ENCODE data around the gene USP12. TPM values are rescaled to one million over a fixed set of nuclear protein-coding genes. Genes with fewer than 3 reads are reported as not detected.

Gene USP12
- total RNA-seq, 5 donors from 2014 or later (not counting 1 experiment from before 2014, with no cell fraction given) = 20.9 to 43.6 (median 21.8) TPM

GRCh38 chr13:27171827-27172494, 350 bp upstream of the USP12 start:
- ChIA-PET CTCF (interaction anchor here in 1 of 2 donors (1.2 kb wide), 1 partner anchor 99 kb away, joined by 4 read pairs; the partner anchor contains the start of gene RASL11A), POLR2A (interaction anchor here in 1 of 2 donors (0.5 kb wide), 1 partner anchor 388 kb away, joined by 3 read pairs; no protein-coding TSS in a partner anchor)
- Histone ChIP-seq H3K4me3 (ENCODE audit: control insufficient read depth in 1 of 2, extremely low read depth in 1 of 2, low read length in 1 of 2) (peak overlapping the region; percentile 56 to 67), H3K27me3 (replicated peaks in 1 of 2; ENCODE audit: control insufficient read depth in 2 of 2, extremely low read depth in 1 of 2, insufficient read depth in 2 of 2, low read length in 1 of 2) (no peaks in the 10 kb centered on the region), H3K9me3 (no peaks in the 10 kb centered on the region), H3K36me3 (ENCODE audit: control insufficient read depth in 2 of 2, extremely low read depth in 1 of 2, insufficient read depth in 1 of 2, low read length in 1 of 2) (no peaks in the 10 kb centered on the region), H3K4me1 (ENCODE audit: control insufficient read depth in 1 of 2, extremely low read depth in 1 of 2, insufficient read depth in 2 of 2, low read length in 2 of 2) (peaks cover 28 to 29% of the 10 kb centered on the region in 2 experiments), H3K27ac (ENCODE audit: low read length) (peak overlapping the region; percentile 85)
- no peaks in the 10 kb centered on the region for H3K27me3 Mint-ChIP-seq
- no peaks in the 10 kb centered on the region for H3K36me3 Mint-ChIP-seq
- no peaks in the 10 kb centered on the region for H3K9me3 Mint-ChIP-seq
- H3K27ac Mint-ChIP-seq = peak overlapping the region; percentile 95 to 96
- peak; percentile 83 to 96 (median 90) for DNase-seq
- WGBS (ENCODE audit: insufficient coverage) = under 1% methylated on average over 69 of the region's 73 CpGs
- ATAC-seq (replicated peaks in 1 of 4) = peak; percentile 87 to 92 (median 89)
- H3K4me3 Mint-ChIP-seq = peak overlapping the region; percentile 87 to 96 (median 92)
- H3K4me1 Mint-ChIP-seq = peaks cover 44 to 48% (median 47%) of the 10 kb centered on the region in 3 donors

DNA sequence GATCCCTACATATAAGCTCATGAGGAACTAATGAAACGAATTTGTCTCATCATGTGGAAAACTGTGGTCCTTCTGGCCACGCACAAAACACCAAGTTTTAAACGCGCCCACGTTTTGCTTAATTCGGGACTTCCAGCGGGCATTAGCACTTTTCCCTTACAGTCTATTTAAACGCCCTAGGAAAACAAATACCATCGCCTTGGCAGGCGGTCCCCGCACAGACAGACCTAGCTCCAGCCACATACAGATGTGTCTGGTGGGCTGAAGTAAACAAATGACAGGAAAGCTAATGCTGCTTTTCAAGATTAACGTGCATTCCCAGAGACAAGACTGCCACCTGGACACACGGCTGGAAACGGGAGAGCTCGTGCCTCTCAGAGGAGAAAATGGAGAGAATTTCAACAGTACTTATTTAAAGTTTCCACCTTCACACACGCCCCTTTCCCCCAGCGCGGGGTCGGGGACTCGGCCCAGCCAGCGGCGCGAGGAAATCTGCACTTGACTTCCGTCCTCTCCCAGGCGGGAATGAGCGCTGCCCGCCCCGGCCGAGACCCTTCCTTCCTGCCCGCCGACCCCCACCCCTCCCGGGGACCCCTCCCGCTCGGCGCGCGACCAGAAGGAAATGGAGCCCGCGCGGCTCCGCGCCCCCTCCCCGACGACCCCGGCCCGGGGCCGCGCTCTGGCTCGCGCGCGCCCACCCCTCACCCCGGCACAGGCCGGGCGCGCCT, 931 bp downstream of the USP12 start:
- 0% methylated on average over 50 of the region's 56 CpGs for WGBS (ENCODE audit: insufficient coverage)
- Mint-ChIP-seq H3K9me3 (no peaks in the 10 kb centered on the region), H3K27ac (peak overlapping the region; percentile 97 to 98), H3K4me3 (peak overlapping the region; percentile 96 to 99 (median 98)), H3K4me1 (peaks cover 54 to 59% (median 58%) of the 10 kb centered on the region in 3 donors), H3K27me3 (no peaks in the 10 kb centered on the region), H3K36me3 (no peaks in the 10 kb centered on the region)
- ATAC-seq (replicated peaks in 1 of 4) = no peak
- Histone ChIP-seq H3K27ac (ENCODE audit: low read length) (peak overlapping the region; percentile 69), H3K4me1 (ENCODE audit: control insufficient read depth in 1 of 2, extremely low read depth in 1 of 2, insufficient read depth in 2 of 2, low read length in 2 of 2) (peaks cover 28 to 29% of the 10 kb centered on the region in 2 experiments), H3K36me3 (ENCODE audit: control insufficient read depth in 2 of 2, extremely low read depth in 1 of 2, insufficient read depth in 1 of 2, low read length in 1 of 2) (no peaks in the 10 kb centered on the region), H3K9me3 (no peaks in the 10 kb centered on the region), H3K4me3 (ENCODE audit: control insufficient read depth in 1 of 2, extremely low read depth in 1 of 2, low read length in 1 of 2) (peak overlapping the region; percentile 60), H3K27me3 (replicated peaks in 1 of 2; ENCODE audit: control insufficient read depth in 2 of 2, extremely low read depth in 1 of 2, insufficient read depth in 2 of 2, low read length in 1 of 2) (no peaks in the 10 kb centered on the region)
- ChIA-PET CTCF (interaction anchor here in 1 of 2 donors (0.5 to 0.6 kb wide), 2 partner anchors 96 to 168 kb away, joined by 3 to 4 read pairs; no protein-coding TSS in a partner anchor), POLR2A (no interaction called here)
- DNase-seq = peak in 19 of 35 experiments; percentile 1 to 46 (median 13)

GRCh38 chr13:27170221-27170515, 1.4 kb downstream of the USP12 start:
- Histone ChIP-seq H3K36me3 (ENCODE audit: control insufficient read depth in 2 of 2, extremely low read depth in 1 of 2, insufficient read depth in 1 of 2, low read length in 1 of 2) (no peaks in the 10 kb centered on the region), H3K27me3 (replicated peaks in 1 of 2; ENCODE audit: control insufficient read depth in 2 of 2, extremely low read depth in 1 of 2, insufficient read depth in 2 of 2, low read length in 1 of 2) (no peaks in the 10 kb centered on the region), H3K4me3 (ENCODE audit: control insufficient read depth in 1 of 2, extremely low read depth in 1 of 2, low read length in 1 of 2) (peak overlapping the region; percentile 60), H3K9me3 (no peaks in the 10 kb centered on the region), H3K27ac (ENCODE audit: low read length) (peak overlapping the region; percentile 69), H3K4me1 (ENCODE audit: control insufficient read depth in 1 of 2, extremely low read depth in 1 of 2, insufficient read depth in 2 of 2, low read length in 2 of 2) (peaks cover 28 to 29% of the 10 kb centered on the region in 2 experiments)
- CTCF ChIA-PET = interaction anchor here in 1 of 2 donors (0.5 to 0.6 kb wide), 2 partner anchors 95 to 169 kb away, joined by 3 to 4 read pairs; no protein-coding TSS in a partner anchor
- Mint-ChIP-seq H3K36me3 (no peaks in the 10 kb centered on the region), H3K4me3 (peak overlapping the region; percentile 96 to 99 (median 98)), H3K27me3 (no peaks in the 10 kb centered on the region), H3K4me1 (peaks cover 57 to 63% (median 62%) of the 10 kb centered on the region in 3 donors), H3K27ac (peak overlapping the region; percentile 97 to 98), H3K9me3 (no peaks in the 10 kb centered on the region)
- no peak for DNase-seq
- POLR2A ChIA-PET = no interaction called here
- 0% methylated on average over 2 of the region's 4 CpGs for WGBS (ENCODE audit: insufficient coverage)
- ATAC-seq (replicated peaks in 1 of 4) = no peak

- no peaks in the 10 kb centered on the region for H3K27me3 ChIP-seq (replicated peaks in 1 of 2; ENCODE audit: control insufficient read depth in 2 of 2, extremely low read depth in 1 of 2, insufficient read depth in 2 of 2, low read length in 1 of 2)
- Mint-ChIP-seq H3K27me3 (no peaks in the 10 kb centered on the region), H3K4me1 (peaks cover 65 to 72% (median 68%) of the 10 kb centered on the region in 3 donors), H3K4me3 (peak overlapping the region; percentile 7 to 98 (median 96)), H3K36me3 (no peaks in the 10 kb centered on the region), H3K27ac (peak overlapping the region; percentile 70 to 98), H3K9me3 (no peaks in the 10 kb centered on the region)
- H3K9me3 ChIP-seq = no peaks in the 10 kb centered on the region
- H3K4me1 ChIP-seq (ENCODE audit: control insufficient read depth in 1 of 2, extremely low read depth in 1 of 2, insufficient read depth in 2 of 2, low read length in 2 of 2) = peaks cover 28 to 29% of the 10 kb centered on the region in 2 experiments
- POLR2A ChIA-PET = no interaction called here
- WGBS (ENCODE audit: insufficient coverage) = 90% methylated on average over 2 of the region's 8 CpGs
- ATAC-seq (replicated peaks in 1 of 4) (no peak), DNase-seq (no peak)
- H3K4me3 ChIP-seq (ENCODE audit: control insufficient read depth in 1 of 2, extremely low read depth in 1 of 2, low read length in 1 of 2) = no peak overlapping the region
- CTCF ChIA-PET = no interaction called here
- no peaks in the 10 kb centered on the region for H3K36me3 ChIP-seq (ENCODE audit: control insufficient read depth in 2 of 2, extremely low read depth in 1 of 2, insufficient read depth in 1 of 2, low read length in 1 of 2)
- H3K27ac ChIP-seq (ENCODE audit: low read length) = no peak overlapping the region
Measured at GRCh38 chr13:27168906-27169657, 2.5 kb downstream of the USP12 start.

- Histone ChIP-seq H3K27ac (ENCODE audit: low read length) (no peak overlapping the region), H3K4me1 (ENCODE audit: control insufficient read depth in 1 of 2, extremely low read depth in 1 of 2, insufficient read depth in 2 of 2, low read length in 2 of 2) (peaks cover 28% of the 10 kb centered on the region in 2 experiments), H3K4me3 (ENCODE audit: control insufficient read depth in 1 of 2, extremely low read depth in 1 of 2, low read length in 1 of 2) (no peak overlapping the region), H3K9me3 (no peaks in the 10 kb centered on the region), H3K27me3 (replicated peaks in 1 of 2; ENCODE audit: control insufficient read depth in 2 of 2, extremely low read depth in 1 of 2, insufficient read depth in 2 of 2, low read length in 1 of 2) (no peaks in the 10 kb centered on the region), H3K36me3 (ENCODE audit: control insufficient read depth in 2 of 2, extremely low read depth in 1 of 2, insufficient read depth in 1 of 2, low read length in 1 of 2) (no peaks in the 10 kb centered on the region)
- H3K36me3 Mint-ChIP-seq = peaks cover 3% of the 10 kb centered on the region
- H3K4me1 Mint-ChIP-seq = peaks cover 70 to 78% (median 74%) of the 10 kb centered on the region in 3 donors
- no peaks in the 10 kb centered on the region for H3K27me3 Mint-ChIP-seq
- 14% methylated on average over 4 of the region's 6 CpGs for WGBS (ENCODE audit: insufficient coverage)
- POLR2A ChIA-PET = interaction anchor here in 1 of 2 donors (0.6 kb wide), 1 partner anchor 277 kb away, joined by 3 read pairs; no protein-coding TSS in a partner anchor
- ATAC-seq (replicated peaks in 1 of 4) (no peak), DNase-seq (peak in 1 of 35 experiments; percentile 9)
- CTCF ChIA-PET = no interaction called here
- peak overlapping the region; percentile 74 to 83 for H3K27ac Mint-ChIP-seq
- H3K9me3 Mint-ChIP-seq = no peaks in the 10 kb centered on the region
- H3K4me3 Mint-ChIP-seq = peak overlapping the region in 2 of 3 donors; percentile 11 to 22
Measured at GRCh38 chr13:27168086-27168485, 3.5 kb downstream of the USP12 start.

GRCh38 chr13:27166313-27166712, 5.3 kb downstream of the USP12 start:
- Histone ChIP-seq H3K9me3 (no peaks in the 10 kb centered on the region), H3K4me1 (ENCODE audit: control insufficient read depth in 1 of 2, extremely low read depth in 1 of 2, insufficient read depth in 2 of 2, low read length in 2 of 2) (peaks cover 20 to 24% of the 10 kb centered on the region in 2 experiments), H3K36me3 (ENCODE audit: control insufficient read depth in 2 of 2, extremely low read depth in 1 of 2, insufficient read depth in 1 of 2, low read length in 1 of 2) (no peaks in the 10 kb centered on the region), H3K27ac (ENCODE audit: low read length) (no peak overlapping the region), H3K4me3 (ENCODE audit: control insufficient read depth in 1 of 2, extremely low read depth in 1 of 2, low read length in 1 of 2) (no peak overlapping the region), H3K27me3 (replicated peaks in 1 of 2; ENCODE audit: control insufficient read depth in 2 of 2, extremely low read depth in 1 of 2, insufficient read depth in 2 of 2, low read length in 1 of 2) (no peaks in the 10 kb centered on the region)
- Mint-ChIP-seq H3K4me1 (peaks cover 76 to 84% (median 77%) of the 10 kb centered on the region in 3 donors), H3K9me3 (no peaks in the 10 kb centered on the region), H3K27ac (peak overlapping the region in 1 of 2 donors; percentile 69), H3K4me3 (no peak overlapping the region), H3K27me3 (no peaks in the 10 kb centered on the region), H3K36me3 (peaks cover 4% of the 10 kb centered on the region)
- no CpG with 5 or more reads among the region's 1 CpG for WGBS (ENCODE audit: insufficient coverage)
- POLR2A ChIA-PET = interaction anchor here in 1 of 2 donors (0.7 to 1.1 kb wide), 2 partner anchors 17 to 27 kb away, joined by 3 read pairs; no protein-coding TSS in a partner anchor
- ATAC-seq (replicated peaks in 1 of 4) = no peak
- CTCF ChIA-PET = interaction anchor here (0.5 to 0.7 kb wide), 2 partner anchors 10 to 172 kb away, joined by 3 to 4 read pairs; no protein-coding TSS in a partner anchor
- DNase-seq = no peak
